GM19397 (cell line): ENCODE measurements around the gene ADAMTS19.

Experiments used
- ATAC-seq: cut with Tn5 transposase; IDR thresholded peaks from one replicate; pipeline ENCODE4 v1.9.1; 2021; ENCODE audit warnings: mild to moderate bottlenecking, moderate library complexity; ENCODE audit not compliant: unreplicated experiment

Gene ADAMTS19

DNA sequence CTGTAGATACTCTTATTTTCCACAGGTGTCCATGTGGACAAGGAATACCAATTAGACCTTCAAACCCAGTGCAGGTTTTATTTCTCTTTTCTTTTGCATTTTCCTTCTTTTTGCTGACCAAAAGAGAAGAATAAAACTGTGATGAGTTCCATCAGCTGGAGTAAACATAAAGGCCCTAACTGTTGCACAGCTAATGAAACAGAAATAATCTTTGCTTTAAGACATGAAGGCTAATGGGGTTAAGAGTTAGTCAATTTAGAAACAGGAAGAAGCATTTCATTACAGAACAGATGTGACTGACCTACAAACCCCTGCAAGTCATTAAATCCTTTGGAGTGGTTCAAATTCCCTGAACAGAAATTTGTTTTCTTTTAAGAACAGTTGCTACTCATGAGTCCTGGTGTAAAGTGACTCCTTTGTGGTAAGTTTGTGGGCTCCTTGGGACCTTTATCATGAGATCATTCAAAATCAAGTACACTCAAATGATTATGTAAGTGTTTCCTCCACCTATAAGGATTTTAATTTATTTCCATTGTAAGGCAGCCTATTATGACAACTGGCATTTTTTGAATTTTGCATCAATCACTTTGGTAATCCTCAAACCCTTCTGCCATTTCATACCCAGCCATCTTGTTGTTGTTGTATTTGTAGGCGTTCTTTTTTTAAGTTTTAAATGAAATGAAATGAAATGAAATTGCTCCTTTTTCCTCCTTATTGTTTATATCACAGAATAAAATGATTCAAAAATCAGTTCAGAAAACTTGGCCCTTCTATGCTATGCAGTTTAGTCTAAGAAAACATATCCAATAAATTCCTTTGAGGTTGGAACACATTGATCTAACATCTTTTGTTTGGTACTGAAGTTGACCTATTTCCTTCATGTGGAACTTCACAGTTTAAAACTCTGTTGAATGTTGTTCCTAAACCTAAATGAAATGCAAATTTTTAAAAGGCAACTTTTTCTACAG, 289.1 kb downstream of the ADAMTS19 start:
- ATAC-seq, result no peak

DNA sequence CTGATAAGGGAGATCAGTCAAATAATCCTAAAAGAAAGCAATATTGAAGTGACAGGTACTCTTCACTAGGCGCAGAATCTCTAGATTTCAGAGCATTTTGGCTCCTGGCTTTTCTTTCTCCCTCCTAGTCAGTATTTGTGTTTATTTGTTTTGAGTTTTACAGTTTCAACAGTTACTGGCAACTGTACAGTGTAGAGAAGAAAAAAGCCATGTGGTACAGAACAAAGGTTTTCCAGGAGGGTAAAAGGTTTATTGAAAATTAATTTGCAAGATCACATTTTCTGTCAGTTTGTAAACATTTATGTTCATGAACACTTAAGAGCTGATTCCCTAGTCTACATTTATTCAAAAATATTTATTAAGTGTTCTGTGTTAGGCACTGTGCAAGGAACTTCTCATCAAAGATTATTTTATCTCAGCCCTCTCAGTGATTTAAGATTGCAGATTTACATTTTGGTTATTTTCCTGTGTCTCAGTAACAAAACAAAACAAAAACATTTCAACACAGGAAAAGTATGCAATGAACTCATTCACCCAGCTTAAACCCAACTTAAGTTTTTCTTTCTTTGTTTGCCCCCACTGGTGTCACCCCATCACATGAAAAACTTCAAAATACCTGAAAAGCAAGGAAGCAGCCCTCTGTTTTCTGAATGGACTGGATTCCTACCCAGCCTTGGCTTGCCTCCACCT, 300.7 kb downstream of the ADAMTS19 start:
- ATAC-seq, result no peak

DNA sequence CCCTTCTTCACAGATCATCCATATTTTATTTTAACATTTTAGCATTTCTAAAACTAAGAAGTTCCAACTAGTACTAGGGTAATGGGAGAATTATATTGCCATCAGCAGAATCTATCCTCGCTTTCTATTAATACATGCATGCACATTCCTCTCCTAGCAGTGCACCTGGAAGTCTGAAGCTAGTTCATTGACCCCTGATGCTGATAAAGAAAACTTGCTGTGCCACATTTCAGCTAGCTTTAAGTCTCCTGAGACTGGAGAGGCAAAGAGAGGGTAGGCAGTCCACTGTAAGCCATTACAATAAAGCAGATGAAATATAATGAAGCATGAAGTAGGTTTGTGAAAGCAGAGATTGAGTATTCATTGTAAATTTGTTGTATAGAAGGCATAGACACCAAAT, 303.6 kb downstream of the ADAMTS19 start:
- ATAC-seq, result no peak

- ATAC-seq, result no peak
Measured at GRCh38 chr5:129766798-129767197, 306.7 kb downstream of the ADAMTS19 start.

DNA sequence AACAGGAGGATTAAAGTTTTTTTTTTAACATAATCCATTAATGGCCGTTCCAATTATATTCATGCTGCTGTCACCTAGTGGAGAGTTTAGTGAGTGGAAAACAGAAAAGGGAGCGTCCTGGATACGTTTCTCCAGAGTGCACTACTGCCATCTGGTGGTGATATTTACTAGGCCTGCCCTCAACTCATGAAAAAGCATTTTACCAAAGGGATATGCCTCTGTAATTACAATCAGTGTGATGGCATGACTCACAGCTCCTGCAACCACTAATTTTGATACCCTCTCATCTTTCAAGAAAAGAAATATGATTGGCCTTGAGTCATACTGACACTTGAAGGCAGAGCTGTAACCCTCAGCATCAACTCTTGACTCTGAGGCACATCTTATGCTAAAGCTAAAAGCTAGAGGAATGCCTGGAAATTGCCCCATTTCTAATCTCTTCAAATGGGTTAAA, 307.9 kb downstream of the ADAMTS19 start:
- peak; percentile 77 for ATAC-seq

GRCh38 chr5:129768735-129769134, 308.6 kb downstream of the ADAMTS19 start:
- ATAC-seq, result no peak

DNA sequence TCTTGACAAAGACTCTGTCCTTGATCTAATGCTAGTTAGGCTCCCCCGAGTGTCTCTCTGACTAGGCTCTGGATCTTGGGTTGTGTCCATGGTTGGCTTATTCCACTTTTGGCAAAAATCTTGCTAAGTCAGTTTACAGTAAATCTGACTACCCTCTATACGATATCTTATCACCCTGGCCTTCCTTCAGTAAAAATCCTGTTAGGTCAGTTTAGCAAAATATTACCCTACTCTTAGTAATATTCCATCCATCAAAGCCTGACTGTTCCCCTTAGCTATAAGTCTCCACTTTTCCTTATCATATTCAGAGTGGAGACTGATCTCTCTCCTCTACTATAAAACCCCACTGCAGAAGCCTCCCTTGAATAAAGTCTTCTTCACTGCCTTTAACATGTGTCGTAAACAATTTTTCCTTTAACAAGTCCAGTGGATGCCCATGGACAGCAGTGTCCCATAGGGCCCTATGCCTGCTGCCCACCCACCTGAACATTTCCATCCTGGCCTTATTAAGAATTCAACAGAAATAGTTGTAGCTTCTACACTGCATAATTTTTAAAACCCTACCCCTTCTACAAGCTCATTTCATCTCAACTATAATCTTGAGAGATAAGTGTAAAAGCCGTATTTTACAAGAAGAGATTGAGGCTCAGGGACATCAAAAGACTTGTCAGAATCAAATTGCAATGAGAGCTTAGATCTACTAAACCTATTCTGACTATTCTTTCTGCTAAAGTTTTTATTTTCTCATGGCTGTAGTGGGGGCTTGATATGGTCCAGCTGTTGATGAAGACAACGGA, 310.1 kb downstream of the ADAMTS19 start:
- ATAC-seq, result no peak

GRCh38 chr5:129771058-129771838, 311.1 kb downstream of the ADAMTS19 start:
- ATAC-seq, result peak; percentile 74

- ATAC-seq, result no peak
Measured at GRCh38 chr5:129773376-129773775, 313.3 kb downstream of the ADAMTS19 start.

GRCh38 chr5:129781594-129781993, 321.5 kb downstream of the ADAMTS19 start:
- no peak for ATAC-seq
